GM12801 (cell line): ENCODE measurements around the gene ANOS1.

Source experiments
- CTCF ChIP-seq: IDR thresholded peaks from one replicate; pipeline ENCODE4 v1.5.1; 2011; ENCODE audit warnings: control low read depth; ENCODE audit not compliant: insufficient read length; ENCODE audit errors: extremely low read depth

ANOS1 gene

DNA sequence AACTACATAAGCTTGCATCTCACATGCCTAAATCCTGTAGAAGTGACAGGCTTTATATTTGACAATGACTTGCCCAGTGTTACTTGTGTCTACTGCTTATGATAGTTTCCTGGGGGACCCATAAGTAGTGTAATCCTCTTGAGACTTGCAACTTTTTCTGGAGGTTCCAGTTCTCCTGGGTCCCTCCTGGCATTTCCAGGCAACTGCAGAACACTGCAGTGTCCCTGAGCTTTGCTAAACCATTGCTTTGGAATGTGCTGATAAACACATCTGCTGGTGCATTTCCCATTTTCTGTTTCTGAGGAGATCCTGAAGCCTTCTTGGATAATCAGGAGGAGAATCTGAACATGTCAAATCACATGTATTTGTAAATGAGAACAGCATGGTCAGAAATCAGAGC, 82.0 kb downstream of the ANOS1 start:
- TF ChIP-seq CTCF: no peak

DNA sequence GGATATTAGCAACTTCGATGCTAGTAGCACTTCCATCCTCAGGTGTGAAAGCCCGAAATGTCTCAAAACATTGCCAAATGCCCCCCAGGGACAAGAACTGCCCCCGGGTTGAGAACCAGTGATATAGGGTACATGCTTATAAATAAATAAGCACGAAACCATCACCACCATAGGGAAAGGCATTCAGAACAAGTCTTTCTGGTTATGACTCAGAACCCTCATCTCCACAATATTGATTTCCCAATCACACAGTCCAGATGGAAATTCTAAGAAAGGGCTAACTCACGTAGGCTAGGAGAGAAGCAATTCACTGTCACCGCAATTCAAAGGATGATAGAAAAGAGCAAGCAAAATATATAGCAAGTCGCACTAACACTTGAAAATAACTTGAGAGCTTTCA, 84.8 kb downstream of the ANOS1 start:
- TF ChIP-seq CTCF: no peak

- no peak for TF ChIP-seq CTCF
These were observed 91.9 kb downstream of the ANOS1 start for GRCh38 chrX:8639949-8640475.

GRCh38 chrX:8636497-8636896, 95.4 kb downstream of the ANOS1 start:
- TF ChIP-seq CTCF: no peak

DNA sequence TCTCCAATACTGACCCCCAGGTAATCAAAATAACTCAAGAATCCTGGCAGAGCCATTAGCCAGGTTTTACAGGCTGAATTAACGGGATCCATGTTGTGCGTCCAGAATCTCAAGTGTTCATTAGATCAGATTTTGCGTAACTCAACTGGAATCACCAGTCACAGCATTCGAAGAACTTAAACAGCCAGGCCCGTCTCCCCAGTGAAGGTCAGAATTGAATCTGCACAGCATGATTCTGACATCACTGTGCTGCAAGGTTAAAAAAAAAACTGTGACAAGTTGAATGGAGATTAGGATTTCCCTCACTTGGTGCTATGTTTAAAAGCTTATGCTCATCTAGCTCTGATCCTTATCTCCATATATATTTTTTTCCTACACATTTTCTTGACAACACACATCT, 96.1 kb downstream of the ANOS1 start:
- TF ChIP-seq CTCF: no peak

DNA sequence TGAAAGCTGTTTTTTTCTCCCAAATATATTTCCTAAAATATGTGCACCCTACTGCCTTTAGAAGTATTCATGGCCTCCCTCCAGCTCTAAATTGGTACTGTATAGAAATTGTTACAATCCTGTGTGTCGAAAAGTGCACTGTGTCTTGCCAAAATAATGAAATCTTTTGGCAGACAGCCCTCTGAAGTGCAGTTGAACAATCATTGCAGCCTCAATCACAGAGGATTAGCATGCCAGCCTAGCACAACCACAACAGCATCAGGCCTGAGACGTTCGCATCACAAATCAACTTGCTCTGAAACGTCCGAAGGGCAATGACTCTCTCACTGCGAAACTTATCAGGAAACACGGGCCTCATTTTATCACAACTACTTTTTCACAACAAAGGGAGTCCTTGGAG, 99.0 kb downstream of the ANOS1 start:
- no peak for TF ChIP-seq CTCF

DNA sequence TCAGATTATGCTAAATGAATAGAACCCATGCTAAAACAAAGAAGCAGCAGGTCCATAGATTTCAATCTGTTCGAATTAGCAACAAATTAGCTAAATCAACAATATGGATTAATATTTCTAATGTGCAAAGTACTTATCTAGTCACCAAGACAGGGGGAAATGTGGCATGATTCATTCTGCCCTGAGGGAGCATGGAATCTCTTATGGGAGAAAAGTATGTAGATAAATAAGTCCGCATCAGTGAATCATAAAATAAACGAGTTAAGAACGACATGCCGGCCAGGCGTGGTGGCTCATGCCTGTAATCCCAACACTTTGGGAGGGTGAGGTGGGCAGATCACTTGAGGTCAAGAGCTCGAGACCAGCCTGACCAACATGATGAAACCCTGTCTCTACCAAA, 102.1 kb downstream of the ANOS1 start:
- no peak for TF ChIP-seq CTCF

DNA sequence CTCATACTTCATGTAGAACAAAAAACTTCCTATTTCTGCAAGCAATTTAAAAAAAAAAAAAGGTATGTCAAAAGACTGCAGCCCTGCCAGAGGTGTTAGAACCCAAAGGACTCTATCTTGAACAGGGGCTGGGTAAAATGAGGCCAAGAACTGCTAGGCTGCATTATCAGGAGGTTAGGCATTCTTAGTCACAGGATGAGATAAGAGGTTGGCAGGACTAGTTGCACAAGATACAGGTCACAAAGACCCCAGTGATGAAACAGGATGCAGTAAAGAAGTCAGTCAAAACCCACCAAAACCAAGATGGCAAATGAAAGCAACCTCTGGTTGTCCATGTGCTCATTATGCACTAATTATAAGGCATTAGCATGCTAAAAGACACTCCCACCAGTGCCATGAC, 104.1 kb downstream of the ANOS1 start:
- no peak for TF ChIP-seq CTCF
